RWPE2 (cell line): ENCODE results near the gene SLC29A3.

Source experiments
- ATAC-seq: fragments of 200-7000 bp; cut with Tn5 transposase; 3 replicates; pipeline ENCODE4 v1.9.1; 2021; ENCODE audit warnings: low read depth
- DNase-seq: peaks from one replicate; pipeline ENCODE4 v3.0.0-alpha.2; 2020; ENCODE audit warnings: low spot score
- H3K27ac ChIP-seq: fragments of 450-650 bp; 2 replicates; pipeline ENCODE4 v1.5.1; 2017; ENCODE audit warnings: mild to moderate bottlenecking; ENCODE audit not compliant: poor library complexity, severe bottlenecking
- H3K27me3 ChIP-seq: fragments of 250-450 bp; sonication (Bioruptor Pico); 2 replicates; pipeline ENCODE4 v1.5.1; 2021; ENCODE audit warnings: mild to moderate bottlenecking, moderate library complexity; ENCODE audit not compliant: insufficient read depth, poor library complexity, severe bottlenecking
- H3K36me3 ChIP-seq: fragments of 250-450 bp; sonication (Bioruptor Pico); 2 replicates; pipeline ENCODE4 v1.5.1; 2020; ENCODE audit warnings: low read depth, mild to moderate bottlenecking, moderate library complexity
- H3K4me1 ChIP-seq: fragments of 250-450 bp; sonication (Bioruptor Pico); 2 replicates; pipeline ENCODE4 v1.5.1; 2021; ENCODE audit warnings: mild to moderate bottlenecking, moderate library complexity; ENCODE audit not compliant: insufficient read depth, poor library complexity, severe bottlenecking
- H3K4me3 ChIP-seq: fragments of 250-450 bp; sonication (Bioruptor Pico); 2 replicates; pipeline ENCODE4 v1.5.1; 2021; ENCODE audit warnings: mild to moderate bottlenecking, moderate library complexity; ENCODE audit not compliant: severe bottlenecking
- H3K9me3 ChIP-seq: fragments of 250-450 bp; sonication (Bioruptor Pico); 2 replicates; pipeline ENCODE4 v1.5.1; 2021; ENCODE audit warnings: mild to moderate bottlenecking, moderate library complexity; ENCODE audit not compliant: severe bottlenecking
- CTCF ChIP-seq: fragments of 450-650 bp; IDR thresholded peaks from one replicate; pipeline ENCODE4 v1.5.1; 2017; ENCODE audit warnings: mild to moderate bottlenecking, moderate library complexity; ENCODE audit not compliant: poor library complexity, severe bottlenecking

Gene SLC29A3

GRCh38 chr10:71393841-71394475 lies 74.9 kb downstream of the SLC29A3 start:
- H3K36me3 ChIP-seq, result no peaks in the 10 kb centered on the region
- no peak for ATAC-seq
- no peak for TF ChIP-seq CTCF
- no peaks in the 10 kb centered on the region for H3K4me1 ChIP-seq
- H3K9me3 ChIP-seq, result no peaks in the 10 kb centered on the region
- H3K27ac ChIP-seq, result no peak overlapping the region
- DNase-seq, result no peak
- peaks cover 32% of the 10 kb centered on the region for H3K27me3 ChIP-seq
- no peak overlapping the region for H3K4me3 ChIP-seq

GRCh38 chr10:71394926-71395562 lies 76.0 kb downstream of the SLC29A3 start:
- ATAC-seq (no peak), DNase-seq (no peak)
- H3K27ac ChIP-seq, result no peak overlapping the region
- H3K4me3 ChIP-seq, result no peak overlapping the region
- TF ChIP-seq CTCF, result no peak
- H3K9me3 ChIP-seq, result no peaks in the 10 kb centered on the region
- H3K4me1 ChIP-seq, result no peaks in the 10 kb centered on the region
- H3K27me3 ChIP-seq, result peaks cover 43% of the 10 kb centered on the region
- H3K36me3 ChIP-seq, result no peaks in the 10 kb centered on the region

- Histone ChIP-seq H3K27ac (no peak overlapping the region), H3K4me3 (no peak overlapping the region), H3K27me3 (peaks cover 44% of the 10 kb centered on the region), H3K36me3 (no peaks in the 10 kb centered on the region), H3K4me1 (no peaks in the 10 kb centered on the region), H3K9me3 (no peaks in the 10 kb centered on the region)
- TF ChIP-seq CTCF, result no peak
- no peak for DNase-seq
- ATAC-seq, result no peak
Observed at GRCh38 chr10:71395621-71396020, 76.6 kb downstream of the SLC29A3 start.

GRCh38 chr10:71396084-71396710 lies 77.1 kb downstream of the SLC29A3 start:
- DNase-seq (no peak), ATAC-seq (peak; percentile 80)
- Histone ChIP-seq H3K27me3 (peaks cover 44% of the 10 kb centered on the region), H3K27ac (no peak overlapping the region), H3K4me1 (no peaks in the 10 kb centered on the region), H3K36me3 (no peaks in the 10 kb centered on the region), H3K4me3 (peak overlapping the region; percentile 33), H3K9me3 (no peaks in the 10 kb centered on the region)
- TF ChIP-seq CTCF, result peak; percentile 44
